Inflammatory macrophage (primary cell): ENCODE results near the gene SAMSN1.
"Not testable (repeated sequence)": the region's sequence is repeated elsewhere in the genome, so short reads cannot be mapped to it uniquely, and the experiment has no call there.

Experiments used
- DNase-seq, 2 donors: peaks; one replicate each; pipeline ENCODE4 v3.0.0-alpha.2; 2020 to 2022

Gene SAMSN1

DNA sequence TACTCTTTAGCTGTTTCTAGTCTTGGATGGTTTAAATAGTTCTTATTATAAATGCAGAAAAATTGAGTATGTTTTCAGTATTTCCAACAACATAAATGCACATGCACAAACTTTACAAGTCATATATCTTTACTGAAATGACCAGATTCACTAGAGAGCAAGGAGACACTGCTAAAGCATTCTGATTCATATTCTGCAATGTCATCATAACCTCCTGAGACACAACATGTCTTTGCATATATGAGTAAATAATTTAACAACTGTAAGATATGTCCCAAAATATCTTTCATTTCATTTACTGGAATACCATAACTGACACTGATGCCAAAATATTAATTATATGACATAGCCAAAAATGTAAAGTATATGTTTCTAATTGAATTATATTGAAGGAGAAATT lies 16.8 kb upstream of the SAMSN1 start:
- DNase-seq: no peak

DNA sequence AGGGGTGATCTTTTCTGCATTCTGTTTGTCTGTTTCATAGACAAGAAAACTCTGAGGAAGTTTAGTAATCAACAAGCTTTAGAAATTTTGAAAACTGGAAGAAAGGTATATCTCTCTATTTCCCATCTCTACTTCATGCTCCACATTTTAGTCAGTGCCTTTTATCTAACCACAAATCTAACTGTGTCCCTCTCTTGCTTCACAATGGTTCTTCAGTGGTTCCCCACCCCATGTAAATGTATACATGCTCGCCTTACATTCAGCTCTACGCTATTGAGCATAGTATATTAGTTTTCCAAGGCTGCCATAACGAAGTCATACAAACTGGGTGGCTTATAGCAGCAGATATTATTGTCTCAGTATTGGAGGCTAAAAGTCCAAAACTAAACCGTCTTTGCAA lies 14.4 kb upstream of the SAMSN1 start:
- DNase-seq: no peak

GRCh38 chr21:14560139-14560538 lies 14.0 kb upstream of the SAMSN1 start:
- no peak for DNase-seq

DNA sequence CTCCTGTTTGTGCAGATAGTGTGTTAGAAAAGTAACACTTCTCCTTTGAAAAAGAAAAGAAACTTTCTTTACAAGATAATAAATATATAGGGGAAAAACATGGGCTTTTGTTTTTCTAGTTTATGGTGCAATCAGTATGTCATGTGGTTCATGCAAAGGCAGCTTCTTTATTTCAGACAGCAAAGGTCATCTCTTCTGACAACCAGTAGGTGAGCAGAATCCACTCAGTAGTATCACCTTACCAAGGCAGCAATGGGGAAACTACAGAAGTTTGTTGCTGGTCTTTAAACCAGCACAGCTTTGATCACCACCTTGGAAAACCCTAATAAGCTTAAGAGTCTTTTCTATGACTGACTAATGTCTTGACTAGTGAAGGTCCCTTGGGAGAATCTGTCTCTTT lies 13.0 kb upstream of the SAMSN1 start:
- no peak for DNase-seq

- no peak for DNase-seq
These were observed 11.3 kb upstream of the SAMSN1 start for GRCh38 chr21:14557413-14557812.

- no peak for DNase-seq
These were observed 8.8 kb upstream of the SAMSN1 start for GRCh38 chr21:14554948-14555347.

- DNase-seq: no peak
These were observed 7.3 kb upstream of the SAMSN1 start for GRCh38 chr21:14553422-14553821.

DNA sequence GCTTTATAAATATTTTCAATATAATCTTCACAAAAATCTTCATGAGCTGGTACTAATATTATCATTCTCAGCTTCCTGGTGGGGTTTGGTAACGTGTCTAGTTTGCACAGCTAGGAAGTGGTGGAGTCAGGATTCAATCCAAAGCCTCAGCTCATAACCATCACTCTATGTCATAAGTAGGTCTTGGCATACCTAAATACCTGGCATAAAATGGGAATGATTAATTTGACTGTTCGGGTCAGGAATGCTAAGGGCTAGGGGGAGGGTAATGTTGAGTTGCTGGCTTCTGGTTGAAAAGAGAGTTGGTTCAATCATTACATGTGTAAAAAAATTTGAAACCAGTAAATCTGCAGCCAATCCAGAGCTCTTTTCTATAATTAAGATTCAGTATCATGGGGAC lies 5.6 kb upstream of the SAMSN1 start:
- DNase-seq: no peak

GRCh38 chr21:14550135-14550534 lies 4.0 kb upstream of the SAMSN1 start:
- peak; percentile 38 to 64 for DNase-seq

- DNase-seq: peak; percentile 77 to 94
These were observed 2.7 kb upstream of the SAMSN1 start for GRCh38 chr21:14548779-14549178.

DNA sequence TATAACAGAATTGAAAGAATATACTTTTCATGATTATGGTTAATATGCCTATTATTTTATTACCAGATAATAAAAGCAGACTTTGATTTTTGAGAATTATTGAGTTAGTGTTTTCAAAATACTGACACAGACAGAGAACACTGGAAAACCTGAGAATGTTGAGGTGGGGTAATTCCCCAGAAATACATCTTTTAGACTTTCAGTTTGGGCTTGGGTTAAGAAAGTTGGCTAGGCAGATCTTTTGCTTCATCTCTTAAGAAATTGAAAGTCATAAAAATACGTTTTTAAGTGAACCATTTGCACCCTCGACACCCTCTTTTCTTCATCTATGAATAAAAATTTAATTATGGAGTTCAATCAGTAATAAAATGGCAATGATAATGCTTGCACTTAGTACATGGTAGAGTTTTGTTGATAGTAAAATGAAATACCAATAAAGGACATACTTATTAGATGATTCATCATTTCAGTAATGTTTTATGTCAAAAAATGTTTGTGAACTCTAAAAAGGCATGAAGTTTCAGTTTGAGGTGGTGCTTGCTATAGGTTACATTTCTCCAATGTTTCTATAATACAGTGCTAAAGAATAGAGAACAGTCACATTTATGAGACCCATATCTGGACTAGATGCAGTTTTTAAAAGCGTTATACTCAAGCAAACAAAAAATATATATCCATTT lies 1.9 kb upstream of the SAMSN1 start:
- DNase-seq: no peak

DNA sequence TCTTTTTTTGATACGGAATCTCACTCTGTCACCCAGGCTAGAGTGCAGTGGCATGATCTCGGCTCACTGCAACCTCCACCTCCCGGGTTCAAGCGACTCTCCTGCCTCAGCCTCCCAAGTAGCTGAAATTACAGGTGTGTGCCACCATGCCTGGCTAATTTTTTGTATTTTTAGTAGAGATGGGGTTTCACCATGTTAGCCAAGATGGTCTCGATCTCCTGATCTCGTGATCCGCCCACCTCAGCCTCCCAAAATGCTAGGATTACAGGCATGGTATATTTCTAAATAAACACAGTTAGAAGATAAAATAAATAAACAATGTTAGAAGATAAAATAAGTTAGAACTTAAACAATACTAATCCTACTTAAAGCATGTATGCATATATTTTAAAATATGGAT lies 604 bp upstream of the SAMSN1 start:
- DNase-seq: not testable (repeated sequence)

DNA sequence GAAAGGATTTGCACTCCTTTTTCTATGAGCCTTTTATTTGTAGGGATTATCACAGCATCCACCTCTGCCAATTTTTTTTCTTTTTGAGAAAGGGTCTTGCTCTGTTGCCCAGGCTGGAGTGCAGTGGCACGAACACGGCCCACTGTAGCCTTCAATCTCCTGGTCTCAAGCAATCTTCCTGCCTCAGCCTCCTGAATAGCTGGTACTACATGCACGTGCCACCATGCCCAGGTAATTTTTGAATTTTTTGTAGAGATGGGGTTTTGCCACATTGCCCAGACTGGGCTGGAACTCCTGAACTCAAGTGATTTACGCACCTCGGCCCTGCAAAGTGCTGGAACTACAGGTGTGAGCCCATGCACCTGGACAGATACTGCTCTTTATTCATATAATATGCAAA lies 2.1 kb downstream of the SAMSN1 start:
- no peak for DNase-seq

- no peak for DNase-seq
These were observed 3.5 kb downstream of the SAMSN1 start for GRCh38 chr21:14542638-14543037.

DNA sequence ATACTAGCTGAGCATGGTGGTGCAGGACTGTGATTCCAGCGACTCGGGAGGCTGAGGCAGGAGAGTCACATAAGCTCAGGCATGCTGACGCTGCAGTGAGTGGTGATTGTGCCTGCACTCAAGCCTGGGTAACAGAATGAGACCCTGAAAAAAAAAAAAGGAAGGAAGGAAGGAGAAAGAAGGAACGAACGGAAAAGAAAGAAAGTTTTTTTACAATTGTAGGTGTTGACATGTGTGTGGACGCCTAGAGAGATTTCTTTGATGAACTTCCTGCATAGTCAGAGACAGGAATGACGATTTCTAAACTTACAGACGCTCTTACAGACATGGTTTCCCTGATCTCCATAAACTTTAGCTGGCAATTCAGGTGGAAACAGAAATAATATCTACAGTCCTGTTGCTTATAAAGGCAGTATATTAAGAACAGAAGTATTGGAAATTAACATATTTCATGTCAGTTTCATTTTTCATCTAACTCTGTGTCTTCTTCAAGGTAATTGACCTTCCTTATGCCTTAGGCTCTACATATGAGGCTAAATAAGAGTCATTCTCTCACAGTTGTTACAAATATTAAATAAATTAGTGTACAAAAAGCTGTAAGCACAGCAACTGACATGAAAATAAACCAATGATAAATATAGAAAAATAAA lies 4.1 kb downstream of the SAMSN1 start:
- peak in 1 of 2 donors; percentile 36 for DNase-seq

DNA sequence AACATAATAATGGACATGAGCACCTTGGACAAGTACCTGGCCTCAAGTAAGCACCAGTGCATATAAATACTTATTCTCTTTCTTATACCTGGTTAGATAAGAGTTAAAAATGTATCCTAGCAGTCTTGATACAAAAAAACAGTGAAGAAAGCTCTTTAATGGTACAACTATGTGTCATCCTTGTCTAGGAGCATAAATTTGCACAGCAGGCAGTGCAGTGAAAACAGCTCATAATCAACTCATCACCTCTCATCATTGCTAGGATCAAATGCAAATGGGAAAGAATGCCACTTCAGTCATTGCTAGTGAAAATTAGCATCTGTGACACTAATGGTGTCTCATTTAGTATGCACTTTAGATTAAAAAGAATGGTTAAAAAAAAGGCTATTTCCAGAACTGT lies 7.6 kb downstream of the SAMSN1 start:
- no peak for DNase-seq

DNA sequence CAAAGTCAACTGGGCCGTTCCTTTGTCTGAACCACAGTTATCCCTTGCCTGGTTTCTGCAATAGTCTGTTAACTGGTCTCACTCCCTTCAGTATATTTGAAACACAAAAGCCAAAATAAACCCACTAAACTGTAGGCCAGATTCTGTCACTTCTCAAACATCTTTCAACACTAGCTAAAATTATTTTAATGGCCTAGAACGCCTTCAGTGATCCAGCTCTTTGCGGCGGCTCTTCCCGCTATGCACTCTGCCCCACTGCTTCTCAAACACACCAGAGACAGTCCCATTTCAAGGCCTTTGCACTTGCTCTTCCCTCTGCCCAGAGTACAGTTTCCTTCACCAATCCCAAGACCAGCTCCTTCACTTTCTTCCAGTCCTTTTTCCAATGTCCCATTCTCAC lies 9.2 kb downstream of the SAMSN1 start:
- no peak for DNase-seq

DNA sequence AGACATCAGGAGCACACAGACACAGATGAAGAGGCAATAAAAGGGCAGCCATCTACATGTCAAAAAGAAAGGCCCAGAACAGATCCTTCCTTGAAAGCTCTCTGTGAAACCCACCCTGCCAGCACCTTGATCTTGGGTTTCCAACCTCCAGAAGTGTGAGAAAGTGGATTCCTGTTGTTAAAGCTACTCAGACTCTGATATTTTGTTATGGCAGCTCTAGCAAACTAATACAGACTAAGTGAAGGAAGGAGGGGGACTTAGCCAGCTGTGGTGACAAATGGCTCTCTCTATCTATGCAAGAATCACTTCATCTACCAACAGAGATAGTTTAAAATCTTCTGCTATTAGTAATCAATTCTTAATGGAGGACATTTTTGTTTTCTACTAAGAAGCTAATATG lies 10.4 kb downstream of the SAMSN1 start:
- DNase-seq: no peak

DNA sequence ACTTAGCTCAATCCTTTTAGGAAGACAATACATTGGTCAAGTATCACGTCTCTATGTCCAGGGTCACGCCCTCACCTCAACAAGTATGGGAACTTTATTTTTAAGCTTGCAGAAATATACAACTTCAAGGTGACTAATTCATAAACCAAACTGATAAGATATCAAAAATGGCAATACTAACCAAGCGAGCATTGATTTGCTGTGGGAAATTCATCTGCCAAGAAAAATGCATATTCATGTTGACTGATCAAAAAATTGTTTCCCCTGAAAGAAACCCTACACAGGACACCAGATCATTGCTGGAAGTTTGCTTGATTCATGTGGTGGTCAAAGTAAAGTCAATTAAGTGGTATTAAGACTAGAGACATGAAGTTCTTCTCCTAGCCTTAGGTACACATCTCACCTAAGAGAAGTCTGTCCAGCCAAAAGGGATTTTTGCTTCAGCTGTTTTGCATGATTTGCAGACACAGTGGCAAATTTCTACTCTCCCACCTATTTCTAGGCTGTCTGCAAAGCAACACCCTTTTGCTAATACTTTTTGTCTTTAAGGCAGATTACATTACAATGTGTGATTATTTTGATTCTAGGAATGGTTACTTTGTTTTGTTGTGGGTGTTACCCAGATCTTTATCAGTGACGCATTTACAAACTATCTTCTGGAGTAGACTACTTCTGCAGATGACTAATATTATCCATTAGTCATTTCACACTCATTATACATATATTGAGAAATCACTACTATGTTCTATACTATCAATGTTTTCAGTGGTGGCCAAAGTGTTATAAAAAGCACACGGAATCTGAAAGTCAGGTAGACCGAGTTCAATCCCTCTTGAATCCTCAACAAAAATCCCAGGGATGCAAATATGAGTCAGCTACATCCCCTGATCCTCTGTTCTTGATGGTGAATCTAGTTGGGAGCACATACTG lies 12.4 kb downstream of the SAMSN1 start:
- DNase-seq: peak; percentile 40 to 80

DNA sequence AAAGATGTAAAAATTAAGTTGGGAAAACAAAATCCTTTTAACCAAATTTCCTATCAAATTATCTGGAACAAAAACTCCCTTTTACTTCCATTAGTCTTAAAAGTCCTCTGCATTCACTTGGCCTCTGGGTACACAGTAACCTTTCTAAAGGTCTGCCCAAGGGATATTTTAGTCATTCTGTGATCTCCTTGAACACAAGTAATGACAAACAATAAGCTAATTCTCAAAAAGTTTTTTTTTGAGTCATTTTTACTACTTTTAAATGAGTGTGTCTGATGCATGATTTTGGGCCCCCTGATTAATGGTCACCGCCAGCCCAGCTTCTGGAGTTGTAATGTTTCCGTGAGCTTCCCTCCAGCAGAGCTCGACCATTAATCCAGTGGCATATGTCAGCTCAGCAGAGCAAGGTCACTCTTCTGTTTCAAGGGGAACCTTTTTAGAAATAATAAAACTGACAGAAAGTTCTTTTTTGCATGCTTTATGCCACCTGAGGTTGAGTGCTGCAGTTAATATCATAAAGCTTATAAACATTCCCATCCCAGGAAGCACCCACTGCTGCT lies 14.3 kb downstream of the SAMSN1 start:
- DNase-seq: no peak

GRCh38 chr21:14530592-14530991 lies 15.5 kb downstream of the SAMSN1 start:
- peak; percentile 30 to 47 for DNase-seq

GRCh38 chr21:14528815-14529214 lies 17.3 kb downstream of the SAMSN1 start:
- DNase-seq: no peak
